ENCODE results near the gene PTTG1.

Gene PTTG1

DNA sequence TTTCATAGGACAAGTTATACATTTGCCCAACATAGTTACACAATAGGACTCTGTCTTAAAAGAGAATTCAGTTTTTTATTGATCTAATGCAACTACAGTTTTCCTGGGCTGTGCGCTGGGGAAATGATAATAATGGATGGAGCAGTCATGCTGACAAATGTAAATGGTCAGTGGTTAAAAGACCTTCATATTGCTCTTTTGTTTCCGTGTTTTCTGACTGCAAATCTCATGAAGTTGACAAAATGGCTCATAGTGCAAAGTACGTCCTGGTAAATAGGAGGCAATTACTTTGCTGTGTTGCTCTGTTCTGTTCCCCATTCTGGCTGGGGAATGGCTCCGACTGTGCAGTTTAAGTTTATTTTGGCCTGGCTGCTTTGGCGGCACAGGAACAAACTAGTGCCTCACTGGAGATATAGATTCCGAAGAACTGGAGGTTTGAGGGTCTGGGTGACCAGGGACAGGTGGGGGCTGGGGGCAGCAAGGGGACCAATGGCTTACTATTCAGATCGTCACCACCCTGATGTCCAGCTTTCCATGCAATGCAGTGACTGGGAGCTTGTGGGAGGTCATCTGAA, 54.3 kb downstream of the PTTG1 start:
- no peak for DNase-seq (ENCODE audit: low read depth)
- H3K4me3 ChIP-seq (ENCODE audit: low read depth, low read length): no peak overlapping the region
- TF ChIP-seq MYC (IDR thresholded peaks at IDR 0.05; ENCODE audit: low read depth, low read length): no peak
- TF ChIP-seq, protein P1, sequence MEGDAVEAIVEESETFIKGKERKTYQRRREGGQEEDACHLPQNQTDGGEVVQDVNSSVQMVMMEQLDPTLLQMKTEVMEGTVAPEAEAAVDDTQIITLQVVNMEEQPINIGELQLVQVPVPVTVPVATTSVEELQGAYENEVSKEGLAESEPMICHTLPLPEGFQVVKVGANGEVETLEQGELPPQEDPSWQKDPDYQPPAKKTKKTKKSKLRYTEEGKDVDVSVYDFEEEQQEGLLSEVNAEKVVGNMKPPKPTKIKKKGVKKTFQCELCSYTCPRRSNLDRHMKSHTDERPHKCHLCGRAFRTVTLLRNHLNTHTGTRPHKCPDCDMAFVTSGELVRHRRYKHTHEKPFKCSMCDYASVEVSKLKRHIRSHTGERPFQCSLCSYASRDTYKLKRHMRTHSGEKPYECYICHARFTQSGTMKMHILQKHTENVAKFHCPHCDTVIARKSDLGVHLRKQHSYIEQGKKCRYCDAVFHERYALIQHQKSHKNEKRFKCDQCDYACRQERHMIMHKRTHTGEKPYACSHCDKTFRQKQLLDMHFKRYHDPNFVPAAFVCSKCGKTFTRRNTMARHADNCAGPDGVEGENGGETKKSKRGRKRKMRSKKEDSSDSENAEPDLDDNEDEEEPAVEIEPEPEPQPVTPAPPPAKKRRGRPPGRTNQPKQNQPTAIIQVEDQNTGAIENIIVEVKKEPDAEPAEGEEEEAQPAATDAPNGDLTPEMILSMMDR (IDR thresholded peaks at IDR 0.05; ENCODE audit: low read depth, low read length): no peak

DNA sequence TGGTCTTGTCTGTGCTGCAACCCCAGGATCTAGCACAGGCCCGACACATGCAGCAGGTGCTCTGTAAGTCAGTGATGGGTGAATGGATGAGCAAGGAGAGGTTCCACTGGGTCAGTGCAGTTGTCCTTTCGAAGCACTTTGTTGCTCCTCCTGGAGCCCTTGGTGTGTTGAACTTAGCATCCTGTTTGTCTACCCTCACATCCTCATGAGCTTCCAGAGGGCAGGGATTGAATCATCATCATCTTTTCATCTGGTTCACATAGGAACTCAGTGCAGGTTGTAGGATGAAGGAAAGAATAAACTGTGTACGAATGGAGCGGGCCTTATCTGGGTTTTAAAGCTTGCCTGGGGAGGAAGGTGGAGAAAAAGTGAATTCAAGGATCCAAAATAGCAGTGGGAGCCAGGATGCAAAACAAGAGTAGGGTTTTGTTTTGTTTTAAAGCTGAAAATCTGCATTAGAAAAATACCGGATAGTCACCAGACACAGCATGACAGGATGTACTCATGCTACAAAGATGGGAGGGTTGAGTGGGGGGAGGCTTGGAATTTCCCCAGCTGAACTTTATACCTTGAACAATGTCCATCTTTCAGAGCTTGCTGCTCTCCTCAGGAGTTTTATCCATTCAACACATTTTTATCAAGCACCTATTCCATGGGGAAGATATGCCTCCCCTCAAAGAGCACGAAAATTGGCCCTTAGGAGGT, 55.8 kb downstream of the PTTG1 start:
- TF ChIP-seq MYC (IDR thresholded peaks at IDR 0.05; ENCODE audit: low read depth, low read length) (no peak), POLR2A (IDR thresholded peaks at IDR 0.05; ENCODE audit: extremely low read depth, insufficient read length) (no peak)
- TF ChIP-seq, protein P1 (IDR thresholded peaks at IDR 0.05; ENCODE audit: low read depth, low read length): no peak
- TF ChIP-seq, protein P2, sequence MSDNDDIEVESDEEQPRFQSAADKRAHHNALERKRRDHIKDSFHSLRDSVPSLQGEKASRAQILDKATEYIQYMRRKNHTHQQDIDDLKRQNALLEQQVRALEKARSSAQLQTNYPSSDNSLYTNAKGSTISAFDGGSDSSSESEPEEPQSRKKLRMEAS (IDR thresholded peaks at IDR 0.05; ENCODE audit: low read depth, low read length): no peak
- no peak for DNase-seq (ENCODE audit: low read depth)
- H3K4me3 ChIP-seq (ENCODE audit: low read depth, low read length): no peak overlapping the region

DNA sequence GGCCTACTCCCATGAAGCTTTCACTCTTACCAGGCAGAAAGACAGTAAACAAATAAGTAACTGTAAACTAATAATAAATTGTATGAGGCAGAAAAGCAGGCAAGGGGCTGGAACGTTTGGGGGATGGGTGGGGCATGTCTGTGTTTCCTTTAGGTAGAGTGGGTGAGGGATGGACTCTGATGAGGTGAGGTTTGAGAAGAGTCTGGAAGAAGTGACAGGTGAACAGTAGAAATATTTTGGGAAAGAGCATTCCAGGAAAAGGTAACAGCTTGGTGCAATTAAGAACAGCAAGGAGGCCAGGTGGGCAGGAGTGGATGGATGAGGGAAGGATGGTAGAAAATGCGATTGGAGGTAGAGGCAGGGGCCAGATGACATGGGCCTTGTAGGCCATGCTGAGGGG, 56.5 kb downstream of the PTTG1 start:
- H3K4me3 ChIP-seq (ENCODE audit: low read depth, low read length): no peak overlapping the region
- TF ChIP-seq, protein P2 (IDR thresholded peaks at IDR 0.05; ENCODE audit: low read depth, low read length): no peak
- TF ChIP-seq, protein P1 (IDR thresholded peaks at IDR 0.05; ENCODE audit: low read depth, low read length): no peak
- no peak for TF ChIP-seq POLR2A (IDR thresholded peaks at IDR 0.05; ENCODE audit: extremely low read depth, insufficient read length)
- TF ChIP-seq MYC (IDR thresholded peaks at IDR 0.05; ENCODE audit: low read depth, low read length): no peak
- DNase-seq (ENCODE audit: low read depth): no peak

Data from NB4 (cell line).